GM23338 (cell line): ENCODE measurements around the gene S100B. TPM values are rescaled to one million over a fixed set of nuclear protein-coding genes. Genes with fewer than 3 reads are reported as not detected.
"Not testable (repeated sequence)": the region's sequence is repeated elsewhere in the genome, so short reads cannot be mapped to it uniquely, and the experiment has no call there.

Experiments used
- ATAC-seq: fragments of 200-7000 bp; cut with Tn5 transposase; 3 replicates; pipeline ENCODE4 v1.9.1; 2020
- DNase-seq: peaks from one replicate; pipeline ENCODE4 v3.0.0-alpha.2; 2015; ENCODE audit warnings: low spot score
- H2AFZ ChIP-seq: fragments of 200-600 bp; sonication (generic); 2 replicates; pipeline ENCODE4 v1.8.0; 2016; ENCODE audit warnings: antibody characterized with exemption, mild to moderate bottlenecking, moderate library complexity
- H3F3A ChIP-seq: fragments of 200-600 bp; sonication (generic); replicated peaks from 2 replicates; pipeline ENCODE4 v1.8.0; 2017; ENCODE audit warnings: antibody characterized with exemption, mixed run types, low read depth
- H3K27ac ChIP-seq: fragments of 200-600 bp; sonication (generic); 2 replicates; pipeline ENCODE4 v1.6.1; 2016; ENCODE audit warnings: low read depth
- H3K27me3 ChIP-seq: fragments of 200-600 bp; sonication (generic); 2 replicates; pipeline ENCODE4 v1.8.0; 2016; ENCODE audit warnings: mild to moderate bottlenecking, mixed run types, moderate library complexity; ENCODE audit not compliant: insufficient read depth
- H3K36me3 ChIP-seq: fragments of 200-600 bp; sonication (generic); 2 replicates; pipeline ENCODE4 v1.8.0; 2016; ENCODE audit warnings: mild to moderate bottlenecking; ENCODE audit not compliant: insufficient read depth
- H3K4me1 ChIP-seq: fragments of 200-600 bp; sonication (generic); 2 replicates; pipeline ENCODE4 v1.8.0; 2016; ENCODE audit warnings: mild to moderate bottlenecking, moderate library complexity; ENCODE audit not compliant: insufficient read depth
- H3K4me2 ChIP-seq: fragments of 200-600 bp; sonication (generic); 2 replicates; pipeline ENCODE4 v1.7.1; 2017; ENCODE audit warnings: mixed run types
- H3K4me3 ChIP-seq: fragments of 200-600 bp; sonication (generic); 2 replicates; pipeline ENCODE4 v1.6.1; 2016; ENCODE audit warnings: mixed run types
- H3K79me2 ChIP-seq: fragments of 200-600 bp; sonication (generic); replicated peaks from 2 replicates; pipeline ENCODE4 v1.8.0; 2017; ENCODE audit warnings: mild to moderate bottlenecking; ENCODE audit not compliant: insufficient read depth
- H3K9me2 ChIP-seq: fragments of 200-600 bp; sonication (generic); 2 replicates; pipeline ENCODE4 v1.8.0; 2017; ENCODE audit not compliant: insufficient read depth
- H4K20me1 ChIP-seq: fragments of 200-600 bp; sonication (generic); replicated peaks from 2 replicates; pipeline ENCODE4 v1.8.0; 2017; ENCODE audit warnings: mild to moderate bottlenecking; ENCODE audit not compliant: insufficient read depth
- H3K27ac Mint-ChIP-seq: 2 replicates; pipeline ENCODE4 v1.8.0; 2020; ENCODE audit warnings: inconsistent platforms, mild to moderate bottlenecking, moderate library complexity, mixed read lengths
- H3K27me3 Mint-ChIP-seq: 3 replicates; pipeline ENCODE4 v1.8.0; 2022; ENCODE audit warnings: low read depth, mild to moderate bottlenecking, moderate library complexity, mixed read lengths, inconsistent platforms; ENCODE audit not compliant: insufficient read depth, poor library complexity
- H3K36me3 Mint-ChIP-seq: 3 replicates; pipeline ENCODE4 v1.8.0; 2021; ENCODE audit warnings: low read depth, mild to moderate bottlenecking, inconsistent platforms, moderate library complexity, mixed read lengths
- H3K4me1 Mint-ChIP-seq: 3 replicates; pipeline ENCODE4 v1.8.0; 2020; ENCODE audit warnings: mild to moderate bottlenecking, inconsistent platforms, mixed read lengths
- H3K4me3 Mint-ChIP-seq: 3 replicates; pipeline ENCODE4 v1.8.0; 2021; ENCODE audit warnings: moderate library complexity, mild to moderate bottlenecking, inconsistent platforms, mixed read lengths
- H3K9me3 Mint-ChIP-seq: 3 replicates; pipeline ENCODE4 v1.8.0; 2020; ENCODE audit warnings: moderate library complexity, mild to moderate bottlenecking, inconsistent platforms, mixed read lengths
- CREB1 ChIP-seq: fragments of 250-450 bp; sonication (Bioruptor Pico); IDR thresholded peaks from 2 replicates; pipeline ENCODE4 v1.5.0; 2020; ENCODE audit warnings: low read depth, mild to moderate bottlenecking, moderate library complexity
- EZH2 ChIP-seq: fragments of 200-600 bp; sonication (generic); IDR thresholded peaks from one replicate; pipeline ENCODE4 v1.8.0; 2017; ENCODE audit warnings: antibody characterized with exemption, mild to moderate bottlenecking, low read depth; ENCODE audit not compliant: unreplicated experiment
- JUNB ChIP-seq: IDR thresholded peaks from one replicate; pipeline ENCODE4 v1.6.1; 2016; ENCODE audit warnings: antibody characterized with exemption; ENCODE audit not compliant: unreplicated experiment
- REST ChIP-seq: IDR thresholded peaks from one replicate; pipeline ENCODE4 v1.6.1; 2018; ENCODE audit warnings: antibody characterized with exemption; ENCODE audit not compliant: unreplicated experiment
- STAT1 ChIP-seq: IDR thresholded peaks from one replicate; pipeline ENCODE4 v1.6.1; 2016; ENCODE audit warnings: antibody characterized with exemption; ENCODE audit not compliant: unreplicated experiment
- ZNF114 ChIP-seq: fragments of 250-450 bp; sonication (Bioruptor Pico); IDR thresholded peaks from 2 replicates; pipeline ENCODE4 v1.5.0; 2020; ENCODE audit warnings: mild to moderate bottlenecking, moderate library complexity
- ZNF331 ChIP-seq: fragments of 250-450 bp; sonication (Bioruptor Pico); IDR thresholded peaks from 2 replicates; pipeline ENCODE4 v1.5.0; 2020; ENCODE audit warnings: low read depth, mild to moderate bottlenecking, moderate library complexity
- ZNF462 ChIP-seq: fragments of 250-450 bp; sonication (Bioruptor Pico); IDR thresholded peaks from 2 replicates; pipeline ENCODE4 v1.5.0; 2020; ENCODE audit warnings: mild to moderate bottlenecking, moderate library complexity
- polyA plus RNA-seq: library from polyadenylated mRNA; unstranded; fragments of >200 nt; fragmentation: Nextera tagmentation; extraction: Ambion mirVana; gene quantifications from 2 replicates; pipeline ENCODE4 v1.2.1, GENCODE V29; 2016
- total RNA-seq: library from RNA; depleted of rRNA; stranded (reverse); fragments of >200 nt; shearing (Covaris generic); gene quantifications from 2 replicates; pipeline ENCODE4 v1.2.3, GENCODE V29; 2014

The S100B gene
- total and polyA plus RNA-seq, 2 experiments from 2014 or later, result 0.97 to 1.5 TPM

GRCh38 chr21:46633566-46633965 is 28.7 kb upstream of the S100B start:
- H3K4me1 Mint-ChIP-seq, result peaks cover 25% of the 10 kb centered on the region

GRCh38 chr21:46630915-46631314 is 26.0 kb upstream of the S100B start:
- DNase-seq, H3K27ac Mint-ChIP-seq, H3K4me2 ChIP-seq, H3K36me3 ChIP-seq, ATAC-seq, H3K27me3 Mint-ChIP-seq, H3K4me3 ChIP-seq, H3K27ac ChIP-seq, H3K36me3 Mint-ChIP-seq, H3F3A ChIP-seq, H3K9me2 ChIP-seq, H4K20me1 ChIP-seq, H2AFZ ChIP-seq, H3K79me2 ChIP-seq, H3K4me3 Mint-ChIP-seq, H3K27me3 ChIP-seq: not testable (repeated sequence)
- H3K4me1 ChIP-seq, result peaks cover 27% of the 10 kb centered on the region
- peaks cover 12% of the 10 kb centered on the region for H3K9me3 Mint-ChIP-seq
- H3K4me1 Mint-ChIP-seq, result peaks cover 22% of the 10 kb centered on the region

More at GRCh38 chr21:46633566-46633965, 28.7 kb upstream of the S100B start:
- Histone ChIP-seq H3K4me2 (peak overlapping the region; percentile 79; the same call in 1 of the 2 replicates), H3K4me3 (no peak overlapping the region), H2AFZ (peak overlapping the region; percentile 92), H3K27me3 (no peaks in the 10 kb centered on the region), H3K36me3 (no peaks in the 10 kb centered on the region), H4K20me1 (peaks cover 6% of the 10 kb centered on the region), H3K79me2 (peaks cover 24% of the 10 kb centered on the region), H3F3A (no peaks in the 10 kb centered on the region), H3K4me1 (peaks cover 27% of the 10 kb centered on the region), H3K27ac (peak overlapping the region; percentile 96), H3K9me2 (no peaks in the 10 kb centered on the region)
- ATAC-seq (no peak), DNase-seq (no peak)
- Mint-ChIP-seq H3K4me3 (peak overlapping the region; percentile 16; the same call in 1 of the 3 replicates), H3K27me3 (peaks cover 10% of the 10 kb centered on the region), H3K27ac (peak overlapping the region; percentile 41), H3K9me3 (no peaks in the 10 kb centered on the region), H3K36me3 (peaks cover 4% of the 10 kb centered on the region; the same call in 1 of the 3 replicates)
- TF ChIP-seq REST (no peak), STAT1 (no peak), EZH2 (no peak), JUNB (no peak)

GRCh38 chr21:46628868-46629267 is 24.0 kb upstream of the S100B start:
- Mint-ChIP-seq H3K27me3 (peaks cover 6% of the 10 kb centered on the region), H3K36me3 (peaks cover 13% of the 10 kb centered on the region), H3K27ac (no peak overlapping the region), H3K4me1 (peaks cover 12% of the 10 kb centered on the region), H3K9me3 (peaks cover 22% of the 10 kb centered on the region), H3K4me3 (no peak overlapping the region)
- Histone ChIP-seq H3K4me1 (peaks cover 16% of the 10 kb centered on the region), H3K27me3 (no peaks in the 10 kb centered on the region), H2AFZ (no peak overlapping the region), H3K9me2 (peaks cover 6% of the 10 kb centered on the region; the same call in 1 of the 2 replicates), H3K4me2 (no peak overlapping the region), H3K79me2 (no peaks in the 10 kb centered on the region), H3F3A (no peaks in the 10 kb centered on the region), H3K4me3 (no peak overlapping the region), H3K36me3 (no peaks in the 10 kb centered on the region), H3K27ac (no peak overlapping the region), H4K20me1 (no peaks in the 10 kb centered on the region)
- no peak for DNase-seq
- no peak for ATAC-seq
- TF ChIP-seq CREB1 (CRISPR knock-in tag) (no peak), ZNF462 (CRISPR knock-in tag) (no peak), ZNF114 (CRISPR knock-in tag) (no peak), JUNB (no peak), ZNF331 (CRISPR knock-in tag) (no peak)
